SH-SY5Y (cell line): Measurements from ENCODE around the gene ZBTB14.

Source experiments
- GATA2 ChIP-seq: IDR thresholded peaks from 2 replicates; pipeline ENCODE4 v1.6.1; 2011; ENCODE audit warnings: mild to moderate bottlenecking, low read depth, low read length
- GATA3 ChIP-seq: IDR thresholded peaks from 2 replicates; pipeline ENCODE4 v1.6.1; 2011; ENCODE audit warnings: low read depth, mild to moderate bottlenecking, low read length, moderate library complexity

GRCh38 chr18:5253910-5254309 lies 41.6 kb downstream of the ZBTB14 start:
- no peak for TF ChIP-seq GATA2
- TF ChIP-seq GATA3: no peak
